ENCODE data around the gene IFNL4. TPM values are rescaled to one million over a fixed set of nuclear protein-coding genes. Genes with fewer than 3 reads are reported as not detected.
"Not testable (repeated sequence)": the region's sequence is repeated elsewhere in the genome, so short reads cannot be mapped to it uniquely, and the experiment has no call there.

Gene IFNL4
- total and polyA plus RNA-seq, 2 of the 4 experiments (the other 2 are of a cell fraction): not detected

DNA sequence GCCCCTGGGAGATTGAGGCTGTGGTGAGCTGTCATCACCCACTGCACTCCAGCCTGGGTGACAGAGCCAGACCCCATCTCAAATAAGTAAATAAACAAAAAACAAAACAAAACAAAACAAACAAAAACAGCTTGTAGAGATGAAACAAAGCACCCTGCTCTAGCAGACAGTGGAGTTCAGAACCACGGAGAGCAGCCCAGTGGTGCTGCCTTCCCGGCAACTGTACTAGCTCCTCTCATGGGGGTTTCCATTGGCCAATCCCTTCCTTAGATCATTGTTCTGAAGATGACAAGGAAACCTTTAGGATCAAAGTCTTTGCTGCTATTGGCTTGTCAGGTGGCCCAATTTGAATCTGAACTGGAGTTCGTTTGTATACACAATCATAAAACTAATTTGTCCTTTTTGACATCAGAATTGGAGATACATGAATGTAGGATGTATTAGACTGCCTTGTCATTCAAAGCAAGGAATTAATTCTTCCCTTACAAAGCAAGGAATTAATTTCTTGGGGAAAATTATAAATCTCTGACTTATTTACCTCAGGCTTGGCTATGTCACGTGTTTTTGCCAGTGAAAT lies 24.9 kb downstream of the IFNL4 start:
- H3K23ac ChIP-seq (ENCODE audit: low read depth, low read length): no peak overlapping the region
- H4K8ac ChIP-seq (ENCODE audit: low read depth in 2 of 2, low read length in 2 of 2): no peak overlapping the region
- peaks cover 12% of the 10 kb centered on the region for H3K27me3 ChIP-seq (ENCODE audit: control insufficient read depth, insufficient read depth, low read length)
- in situ Hi-C loops (cut with MboI; ENCODE audit: low sequenced_read_pairs): loop anchor here (25.0 kb wide), 1 partner anchor 761 kb away; no protein-coding TSS in a partner anchor
- no peak overlapping the region for H2AK9ac ChIP-seq (replicated peaks; ENCODE audit: low read depth, low read length, poor library complexity)
- H3K27ac ChIP-seq (ENCODE audit: insufficient read depth, low read length): no peak overlapping the region
- H2BK15ac ChIP-seq (ENCODE audit: low read depth, low read length): no peak overlapping the region
- POLR2A ChIA-PET (ENCODE audit: unreplicated experiment): no interaction called here
- no TSS peak for BruUV-seq (replicated peaks)
- no peak overlapping the region for H3K18ac ChIP-seq (ENCODE audit: low read depth, low read length)
- H2BK20ac ChIP-seq (ENCODE audit: low read depth, low read length): no peak overlapping the region
- CTCF ChIA-PET: no interaction called here
- intact Hi-C loops (cut with micrococcal nuclease): no loop called here
- H2AFZ ChIP-seq (replicated peaks; ENCODE audit: low read length, poor library complexity): no peak overlapping the region
- 18% methylated on average over 2 of the region's 4 CpGs; no CpG with 5 or more reads in 1 of the 2 experiments for WGBS, 2 experiments (ENCODE audit: extremely low coverage in 2 of 2, insufficient read length in 1 of 2)
- no peaks in the 10 kb centered on the region for H3K9me3 ChIP-seq (ENCODE audit: control insufficient read depth, insufficient read depth, low read length)
- dilution Hi-C loops (cut with HindIII; ENCODE audit: low sequenced_read_pairs, unreplicated experiment): no loop called here
- no peak overlapping the region for H2BK5ac ChIP-seq (ENCODE audit: low read depth, low read length, poor library complexity, severe bottlenecking)
- H3K56ac ChIP-seq (ENCODE audit: extremely low read depth, insufficient read depth, low read length): no peak overlapping the region
- H3K4me2 ChIP-seq (ENCODE audit: low read depth, low read length): no peak overlapping the region
- no peaks in the 10 kb centered on the region for H3K9me1 ChIP-seq (ENCODE audit: insufficient read depth, low read length)
- H3K36me3 ChIP-seq (ENCODE audit: control insufficient read depth, insufficient read depth, low read length): no peaks in the 10 kb centered on the region
- H3K4me3 ChIP-seq (ENCODE audit: insufficient read depth, low read depth, low read length): no peak overlapping the region
- no peaks in the 10 kb centered on the region for H4K20me1 ChIP-seq (ENCODE audit: insufficient read depth, low read length)
- ATAC-seq (ENCODE audit: low read depth) (peak; percentile 80), DNase-seq (peak; percentile 19)
- H3K9ac ChIP-seq (ENCODE audit: low read depth, low read length): no peak overlapping the region
- no peaks in the 10 kb centered on the region for H3K4me1 ChIP-seq (ENCODE audit: control insufficient read depth, insufficient read depth, low read length)
- no peak overlapping the region for H2BK120ac ChIP-seq (ENCODE audit: low read depth, low read length)
- no peak overlapping the region for H3K4ac ChIP-seq (ENCODE audit: low read depth, low read length)
- no peak overlapping the region for H4K91ac ChIP-seq (ENCODE audit: insufficient read depth, low read depth, low read length)
- no peak overlapping the region for H2AK5ac ChIP-seq (ENCODE audit: low read depth, low read length)
- TF ChIP-seq RFX5 (IDR thresholded peaks at IDR 0.05; ENCODE audit: low read depth, low read length) (peak; percentile 82), BHLHE40 (IDR thresholded peaks at IDR 0.05; ENCODE audit: low read depth, low read length) (no peak)
- H4K5ac ChIP-seq (ENCODE audit: low read depth, low read length): no peak overlapping the region
- no peaks in the 10 kb centered on the region for H3K79me1 ChIP-seq (ENCODE audit: low read depth in 1 of 2, low read length in 2 of 2)
- no peak overlapping the region for H3K14ac ChIP-seq (replicated peaks; ENCODE audit: low read depth, low read length)

GRCh38 chr19:39219108-39219507 lies 29.5 kb downstream of the IFNL4 start:
- H3K4me2 ChIP-seq (ENCODE audit: low read depth, low read length); H4K5ac ChIP-seq (ENCODE audit: low read depth, low read length); H2AK9ac ChIP-seq (replicated peaks; ENCODE audit: low read depth, low read length, poor library complexity); H3K9me3 ChIP-seq (ENCODE audit: control insufficient read depth, insufficient read depth, low read length); DNase-seq; H2AK5ac ChIP-seq (ENCODE audit: low read depth, low read length); H2BK15ac ChIP-seq (ENCODE audit: low read depth, low read length); H3K9ac ChIP-seq (ENCODE audit: low read depth, low read length); H3K4me1 ChIP-seq (ENCODE audit: control insufficient read depth, insufficient read depth, low read length); POLR2A ChIA-PET (ENCODE audit: unreplicated experiment); H4K8ac ChIP-seq (ENCODE audit: low read depth in 2 of 2, low read length in 2 of 2); H4K20me1 ChIP-seq (ENCODE audit: insufficient read depth, low read length); H3K9me1 ChIP-seq (ENCODE audit: insufficient read depth, low read length); H3K79me1 ChIP-seq (ENCODE audit: low read depth in 1 of 2, low read length in 2 of 2); BruUV-seq (replicated peaks); H3K56ac ChIP-seq (ENCODE audit: extremely low read depth, insufficient read depth, low read length); H3K36me3 ChIP-seq (ENCODE audit: control insufficient read depth, insufficient read depth, low read length); H3K4ac ChIP-seq (ENCODE audit: low read depth, low read length); H3K23ac ChIP-seq (ENCODE audit: low read depth, low read length); H2BK20ac ChIP-seq (ENCODE audit: low read depth, low read length); H3K14ac ChIP-seq (replicated peaks; ENCODE audit: low read depth, low read length); H3K4me3 ChIP-seq (ENCODE audit: insufficient read depth, low read depth, low read length); H3K27ac ChIP-seq (ENCODE audit: insufficient read depth, low read length); dilution Hi-C loops (cut with HindIII; ENCODE audit: low sequenced_read_pairs, unreplicated experiment); CTCF ChIA-PET; H2AFZ ChIP-seq (replicated peaks; ENCODE audit: low read length, poor library complexity); ATAC-seq (ENCODE audit: low read depth); H2BK120ac ChIP-seq (ENCODE audit: low read depth, low read length); H3K18ac ChIP-seq (ENCODE audit: low read depth, low read length); H4K91ac ChIP-seq (ENCODE audit: insufficient read depth, low read depth, low read length); H2BK5ac ChIP-seq (ENCODE audit: low read depth, low read length, poor library complexity, severe bottlenecking): not testable (repeated sequence)
- peaks cover 18% of the 10 kb centered on the region for H3K27me3 ChIP-seq (ENCODE audit: control insufficient read depth, insufficient read depth, low read length)
- intact Hi-C loops (cut with micrococcal nuclease) (loop anchor here (10.0 kb wide), 1 partner anchor 66 kb away; no protein-coding TSS in a partner anchor), in situ Hi-C loops (cut with MboI; ENCODE audit: low sequenced_read_pairs) (loop anchor here (25.0 kb wide), 1 partner anchor 757 kb away; no protein-coding TSS in a partner anchor)
- no CpG with 5 or more reads among the region's 10 CpGs for WGBS, 2 experiments (ENCODE audit: extremely low coverage in 2 of 2, insufficient read length in 1 of 2)

Measured in IMR-90 (cell line).